HG03175 (cell line): Measurements from ENCODE around the gene EP400.
"Not testable (repeated sequence)": the region's sequence is repeated elsewhere in the genome, so short reads cannot be mapped to it uniquely, and the experiment has no call there.

Experiments
- ATAC-seq: cut with Tn5 transposase; IDR thresholded peaks from one replicate; pipeline ENCODE4 v1.9.1; 2021; ENCODE audit warnings: mild to moderate bottlenecking, moderate library complexity; ENCODE audit not compliant: unreplicated experiment

Gene EP400

GRCh38 chr12:131985510-131985875, 35.8 kb downstream of the EP400 start:
- not testable (repeated sequence) for ATAC-seq

- ATAC-seq: no peak
Observed at GRCh38 chr12:131986361-131986760, 36.6 kb downstream of the EP400 start.

GRCh38 chr12:131986910-131987309, 37.2 kb downstream of the EP400 start:
- no peak for ATAC-seq

GRCh38 chr12:131987552-131987951, 37.8 kb downstream of the EP400 start:
- ATAC-seq: no peak

- no peak for ATAC-seq
Observed at GRCh38 chr12:131988054-131988796, 38.5 kb downstream of the EP400 start.

GRCh38 chr12:131989021-131989420, 39.3 kb downstream of the EP400 start:
- no peak for ATAC-seq

- no peak for ATAC-seq
Observed at GRCh38 chr12:131990066-131990979, 40.6 kb downstream of the EP400 start.

- no peak for ATAC-seq
Observed at GRCh38 chr12:131990980-131991305, 41.2 kb downstream of the EP400 start.

- ATAC-seq: no peak
Observed at GRCh38 chr12:131991816-131992430, 42.2 kb downstream of the EP400 start.

- peak; percentile 84 for ATAC-seq
Observed at GRCh38 chr12:131994589-131994988, 44.8 kb downstream of the EP400 start.

GRCh38 chr12:132000286-132000872, 50.6 kb downstream of the EP400 start:
- ATAC-seq: no peak

GRCh38 chr12:132003846-132004245, 54.1 kb downstream of the EP400 start:
- ATAC-seq: no peak

GRCh38 chr12:132004946-132005345, 55.2 kb downstream of the EP400 start:
- no peak for ATAC-seq

GRCh38 chr12:132006056-132006680, 56.4 kb downstream of the EP400 start:
- ATAC-seq: no peak

- no peak for ATAC-seq
Observed at GRCh38 chr12:132007041-132007440, 57.3 kb downstream of the EP400 start.

- no peak for ATAC-seq
Observed at GRCh38 chr12:132009336-132009859, 59.7 kb downstream of the EP400 start.

- no peak for ATAC-seq
Observed at GRCh38 chr12:132012919-132013568, 63.3 kb downstream of the EP400 start.

GRCh38 chr12:132014092-132014914, 64.6 kb downstream of the EP400 start:
- no peak for ATAC-seq

GRCh38 chr12:132014915-132015280, 65.2 kb downstream of the EP400 start:
- ATAC-seq: no peak
